Measurements from ENCODE around the gene TNFRSF1A. TPM values are rescaled to one million over a fixed set of nuclear protein-coding genes. Genes with fewer than 3 reads are reported as not detected.

TNFRSF1A gene
- total and polyA plus RNA-seq, 2 donors from 2014 or later = 99.6 to 186 TPM

DNA sequence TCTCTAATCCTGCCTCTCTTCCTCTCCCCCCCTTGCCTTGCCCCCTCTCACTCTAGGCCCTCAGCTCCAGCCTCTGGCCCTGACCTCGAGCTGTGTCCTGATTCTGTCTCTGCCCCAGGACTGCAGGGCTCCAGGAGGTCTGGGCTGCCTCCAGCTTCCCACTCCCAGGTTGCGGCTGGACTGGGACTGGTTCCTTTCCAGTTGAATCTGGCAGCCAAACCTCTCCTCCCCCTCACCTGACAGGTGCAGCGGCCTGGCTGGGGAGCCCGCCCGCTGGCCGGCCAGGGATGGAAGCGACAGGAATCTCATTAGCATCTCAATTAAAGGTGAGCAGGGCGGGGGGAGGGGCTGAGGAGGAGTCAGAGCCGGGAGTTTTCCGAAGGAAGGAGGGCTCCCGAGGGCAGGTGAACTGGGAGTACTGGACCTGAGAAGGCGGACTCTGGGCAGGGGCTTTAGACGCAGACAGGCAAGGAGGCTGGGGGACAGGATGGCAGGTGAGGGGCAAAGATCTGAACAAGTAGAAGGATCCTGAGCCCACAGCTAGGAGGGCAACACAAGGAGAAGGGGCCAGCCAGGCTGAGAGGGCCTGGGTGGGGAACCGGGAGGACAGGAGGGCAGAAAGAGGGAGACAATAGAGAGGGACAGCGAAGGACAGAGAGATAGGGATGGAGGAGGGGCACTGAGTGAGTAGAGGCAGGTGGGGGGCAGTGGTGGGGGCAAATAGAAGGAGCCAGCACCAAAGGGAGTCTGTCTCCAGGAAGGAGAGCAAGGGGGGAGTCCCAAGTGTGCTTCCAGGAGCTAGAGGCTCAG is 33.6 kb upstream of the TNFRSF1A start, which contains the start of gene SCNN1A:
TSS of gene SCNN1A (minus strand) at position 295 of the 810 bp plus-strand sequence. CDS start 780 bp downstream, outside the sequence.
- FAIRE-seq (no peak), DNase-seq (peak; percentile 77 to 95 (median 82))
- no peaks in the 10 kb centered on the region for H3K9me3 ChIP-seq (ENCODE audit: control insufficient read depth in 2 of 3, insufficient read depth in 1 of 3, low read length in 3 of 3)
- peak within 1 kb of the TSS; percentile 96 to 97 for H3K27ac ChIP-seq (ENCODE audit: low read depth in 2 of 2, low read length in 2 of 2)
- H3K36me3 ChIP-seq (ENCODE audit: control insufficient read depth in 2 of 3, insufficient read depth in 3 of 3, low read length in 3 of 3) = no peaks in the 10 kb centered on the region
- H3K9ac ChIP-seq (ENCODE audit: low read length in 3 of 3) = peak within 1 kb of the TSS in 2 of 3 donors; percentile 27 to 93
- no peaks in the 10 kb centered on the region for H3K27me3 ChIP-seq (ENCODE audit: control insufficient read depth, insufficient read depth, low read length)
- H3K4me1 ChIP-seq (ENCODE audit: control insufficient read depth in 2 of 3, insufficient read depth in 2 of 3, low read depth in 1 of 3, low read length in 3 of 3) = peaks cover 3 to 35% (median 34%) of the 10 kb centered on the region in 3 donors
- TF ChIP-seq, protein P1, sequence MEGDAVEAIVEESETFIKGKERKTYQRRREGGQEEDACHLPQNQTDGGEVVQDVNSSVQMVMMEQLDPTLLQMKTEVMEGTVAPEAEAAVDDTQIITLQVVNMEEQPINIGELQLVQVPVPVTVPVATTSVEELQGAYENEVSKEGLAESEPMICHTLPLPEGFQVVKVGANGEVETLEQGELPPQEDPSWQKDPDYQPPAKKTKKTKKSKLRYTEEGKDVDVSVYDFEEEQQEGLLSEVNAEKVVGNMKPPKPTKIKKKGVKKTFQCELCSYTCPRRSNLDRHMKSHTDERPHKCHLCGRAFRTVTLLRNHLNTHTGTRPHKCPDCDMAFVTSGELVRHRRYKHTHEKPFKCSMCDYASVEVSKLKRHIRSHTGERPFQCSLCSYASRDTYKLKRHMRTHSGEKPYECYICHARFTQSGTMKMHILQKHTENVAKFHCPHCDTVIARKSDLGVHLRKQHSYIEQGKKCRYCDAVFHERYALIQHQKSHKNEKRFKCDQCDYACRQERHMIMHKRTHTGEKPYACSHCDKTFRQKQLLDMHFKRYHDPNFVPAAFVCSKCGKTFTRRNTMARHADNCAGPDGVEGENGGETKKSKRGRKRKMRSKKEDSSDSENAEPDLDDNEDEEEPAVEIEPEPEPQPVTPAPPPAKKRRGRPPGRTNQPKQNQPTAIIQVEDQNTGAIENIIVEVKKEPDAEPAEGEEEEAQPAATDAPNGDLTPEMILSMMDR (IDR thresholded peaks at IDR 0.05; ENCODE audit: borderline replicate concordance, extremely low read depth, insufficient read depth) = no peak
- intact Hi-C loops (cut with DNase I) = no loop called here
- H3K4me3 ChIP-seq (ENCODE audit: low read length in 3 of 3) = peak within 1 kb of the TSS; percentile 60 to 81 (median 80)

DNA sequence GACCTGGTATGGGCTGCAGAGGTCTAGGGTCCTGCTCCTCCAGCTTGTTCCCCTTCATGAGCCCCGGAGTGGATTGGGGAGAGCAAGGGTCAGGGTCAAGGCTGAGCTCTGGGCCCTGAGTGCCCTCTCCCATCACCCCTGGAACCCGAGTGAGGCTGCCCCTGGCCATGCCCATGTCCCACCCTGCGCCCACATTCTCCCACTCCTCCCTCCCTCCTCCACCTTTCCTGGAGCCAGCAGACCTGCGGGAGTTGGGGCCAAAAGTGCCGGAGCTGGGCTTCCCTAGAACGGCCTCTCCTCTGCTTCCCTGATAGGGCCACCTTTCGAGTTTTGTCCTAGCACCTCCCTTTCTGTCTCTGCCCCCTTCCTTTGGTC is 32.9 kb upstream of the TNFRSF1A start:
- intact Hi-C loops (cut with DNase I) = no loop called here
- DNase-seq = peak in 2 of 5 donors; percentile 54 to 75
- H3K27ac ChIP-seq (ENCODE audit: low read depth in 2 of 2, low read length in 2 of 2) = peak overlapping the region; percentile 96 to 97
- H3K4me1 ChIP-seq (ENCODE audit: control insufficient read depth in 2 of 3, insufficient read depth in 2 of 3, low read depth in 1 of 3, low read length in 3 of 3) = peaks cover 3 to 42% (median 39%) of the 10 kb centered on the region in 3 donors
- no peak for FAIRE-seq
- peak overlapping the region in 2 of 3 donors; percentile 27 to 93 for H3K9ac ChIP-seq (ENCODE audit: low read length in 3 of 3)
- no peaks in the 10 kb centered on the region for H3K27me3 ChIP-seq (ENCODE audit: control insufficient read depth, insufficient read depth, low read length)
- TF ChIP-seq, protein P1 (IDR thresholded peaks at IDR 0.05; ENCODE audit: borderline replicate concordance, extremely low read depth, insufficient read depth) = no peak
- no peaks in the 10 kb centered on the region for H3K36me3 ChIP-seq (ENCODE audit: control insufficient read depth in 2 of 3, insufficient read depth in 3 of 3, low read length in 3 of 3)
- peak overlapping the region; percentile 26 to 81 (median 80) for H3K4me3 ChIP-seq (ENCODE audit: low read length in 3 of 3)
- H3K9me3 ChIP-seq (ENCODE audit: control insufficient read depth in 2 of 3, insufficient read depth in 1 of 3, low read length in 3 of 3) = no peaks in the 10 kb centered on the region

DNA sequence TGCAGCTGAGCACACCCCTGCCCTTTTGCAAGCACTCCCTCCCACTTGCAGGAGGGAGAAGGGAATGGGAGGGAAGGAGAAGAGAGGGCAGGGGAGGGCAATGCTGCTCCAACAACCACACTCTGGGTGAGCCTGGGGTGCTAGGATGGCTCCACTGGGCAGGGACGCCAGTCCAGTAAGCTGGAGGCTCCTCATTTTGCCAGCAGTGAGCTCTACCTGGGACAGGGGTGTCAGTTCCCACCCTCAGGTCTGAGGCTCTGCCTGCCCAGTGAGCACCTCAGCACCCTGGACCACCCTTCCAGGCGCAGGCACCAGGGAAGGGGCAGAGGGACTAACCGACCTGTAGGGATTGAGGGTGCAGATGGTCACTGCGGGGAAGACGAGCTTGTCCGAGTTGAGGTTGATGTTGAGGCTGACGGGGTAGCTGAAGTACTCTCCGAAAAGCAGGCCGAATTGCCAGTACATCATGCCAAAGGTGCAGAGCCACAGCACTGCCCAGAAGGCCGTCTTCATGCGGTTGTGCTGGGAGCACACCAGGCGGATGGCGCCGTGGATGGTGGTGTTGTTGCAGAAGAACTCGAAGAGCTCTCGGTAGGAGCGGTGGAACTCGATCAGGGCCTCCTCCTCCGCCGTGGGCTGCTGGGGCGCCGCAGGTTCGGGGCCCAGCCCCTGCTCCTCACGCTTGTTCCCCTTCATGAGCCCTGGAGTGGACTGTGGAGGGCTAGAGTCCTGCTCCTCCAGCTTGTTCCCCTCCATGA is 32.3 kb upstream of the TNFRSF1A start:
- Histone ChIP-seq H3K9me3 (ENCODE audit: control insufficient read depth in 2 of 3, insufficient read depth in 1 of 3, low read length in 3 of 3) (no peaks in the 10 kb centered on the region), H3K4me1 (ENCODE audit: control insufficient read depth in 2 of 3, insufficient read depth in 2 of 3, low read depth in 1 of 3, low read length in 3 of 3) (peaks cover 3 to 43% (median 39%) of the 10 kb centered on the region in 3 donors), H3K4me3 (ENCODE audit: low read length in 3 of 3) (peak overlapping the region; percentile 60 to 81 (median 80)), H3K36me3 (ENCODE audit: control insufficient read depth in 2 of 3, insufficient read depth in 3 of 3, low read length in 3 of 3) (no peaks in the 10 kb centered on the region), H3K27ac (ENCODE audit: low read depth in 2 of 2, low read length in 2 of 2) (peak overlapping the region; percentile 96 to 97), H3K27me3 (ENCODE audit: control insufficient read depth, insufficient read depth, low read length) (no peaks in the 10 kb centered on the region), H3K9ac (ENCODE audit: low read length in 3 of 3) (peak overlapping the region in 2 of 3 donors; percentile 78 to 93)
- intact Hi-C loops (cut with DNase I) = no loop called here
- DNase-seq (peak in 3 of 5 donors; percentile 20 to 72 (median 47)), FAIRE-seq (no peak)
- TF ChIP-seq, protein P1 (IDR thresholded peaks at IDR 0.05; ENCODE audit: borderline replicate concordance, extremely low read depth, insufficient read depth) = no peak

Data from kidney (tissue), 14 donors.